ENCODE results near the gene PSMA3. TPM values are rescaled to one million over a fixed set of nuclear protein-coding genes. Genes with fewer than 3 reads are reported as not detected.

The PSMA3 gene
- total RNA-seq, 1 donor, result 159 TPM

DNA sequence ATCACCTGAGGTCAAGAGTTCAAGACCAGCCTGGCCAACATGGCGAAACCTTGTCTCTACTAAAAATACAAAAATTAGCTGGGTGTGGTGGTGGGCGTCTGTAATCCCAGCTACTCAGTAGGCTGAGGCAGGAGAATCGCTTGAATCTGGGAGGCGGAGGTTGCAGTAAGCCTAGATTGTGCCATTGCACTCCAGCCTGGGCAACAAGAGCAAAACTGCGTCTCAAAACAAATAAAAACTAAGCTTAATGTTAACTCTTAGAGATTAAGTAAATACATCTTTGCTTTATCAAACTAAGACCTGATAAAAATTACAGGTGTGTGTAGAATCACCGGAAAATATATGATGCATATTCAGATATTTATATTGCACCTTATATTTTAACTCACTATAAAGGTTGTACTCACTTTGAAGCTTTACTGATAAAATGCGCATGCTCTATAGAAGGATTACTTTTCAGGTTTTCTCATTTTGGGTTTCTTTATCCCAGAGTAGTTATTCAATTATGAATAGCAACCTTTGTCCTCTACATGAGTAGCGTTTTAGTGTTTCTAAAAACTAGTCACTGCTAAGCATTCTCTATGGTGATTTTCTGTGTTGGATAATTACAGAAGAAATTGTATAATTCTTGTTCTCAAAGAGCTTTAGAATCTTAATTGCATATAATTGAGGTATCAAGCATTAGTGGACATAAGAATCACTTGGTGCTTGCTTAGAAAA, 63.1 kb downstream of the PSMA3 start:
- no peak for DNase-seq (ENCODE audit: low read depth)
- TF ChIP-seq, protein P1, sequence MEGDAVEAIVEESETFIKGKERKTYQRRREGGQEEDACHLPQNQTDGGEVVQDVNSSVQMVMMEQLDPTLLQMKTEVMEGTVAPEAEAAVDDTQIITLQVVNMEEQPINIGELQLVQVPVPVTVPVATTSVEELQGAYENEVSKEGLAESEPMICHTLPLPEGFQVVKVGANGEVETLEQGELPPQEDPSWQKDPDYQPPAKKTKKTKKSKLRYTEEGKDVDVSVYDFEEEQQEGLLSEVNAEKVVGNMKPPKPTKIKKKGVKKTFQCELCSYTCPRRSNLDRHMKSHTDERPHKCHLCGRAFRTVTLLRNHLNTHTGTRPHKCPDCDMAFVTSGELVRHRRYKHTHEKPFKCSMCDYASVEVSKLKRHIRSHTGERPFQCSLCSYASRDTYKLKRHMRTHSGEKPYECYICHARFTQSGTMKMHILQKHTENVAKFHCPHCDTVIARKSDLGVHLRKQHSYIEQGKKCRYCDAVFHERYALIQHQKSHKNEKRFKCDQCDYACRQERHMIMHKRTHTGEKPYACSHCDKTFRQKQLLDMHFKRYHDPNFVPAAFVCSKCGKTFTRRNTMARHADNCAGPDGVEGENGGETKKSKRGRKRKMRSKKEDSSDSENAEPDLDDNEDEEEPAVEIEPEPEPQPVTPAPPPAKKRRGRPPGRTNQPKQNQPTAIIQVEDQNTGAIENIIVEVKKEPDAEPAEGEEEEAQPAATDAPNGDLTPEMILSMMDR (IDR thresholded peaks at IDR 0.05; ENCODE audit: insufficient read depth, low read depth, low read length), result no peak
- no peak overlapping the region for H3K4me3 ChIP-seq (ENCODE audit: low read depth, low read length)

DNA sequence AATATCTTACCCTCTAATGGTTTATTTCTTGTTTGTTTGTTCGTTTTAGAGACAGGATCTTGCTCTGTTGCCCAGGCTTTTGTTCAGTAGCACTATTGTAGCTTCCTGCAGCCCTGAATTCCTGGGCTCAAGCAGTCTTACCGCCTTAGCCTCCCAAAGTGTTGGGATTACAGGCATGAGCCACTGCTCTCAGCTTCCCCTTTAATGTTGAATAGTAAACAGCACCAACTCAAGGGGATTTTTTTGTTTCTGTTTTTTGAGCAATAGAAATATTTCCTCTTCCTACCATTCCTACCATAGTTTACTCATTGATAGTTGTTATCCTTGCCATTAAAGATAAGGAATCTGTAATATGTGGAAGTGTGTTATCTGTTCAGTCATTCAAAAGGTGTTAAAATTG, 64.4 kb downstream of the PSMA3 start:
- no peak overlapping the region for H3K4me3 ChIP-seq (ENCODE audit: low read depth, low read length)
- TF ChIP-seq, protein P1 (IDR thresholded peaks at IDR 0.05; ENCODE audit: insufficient read depth, low read depth, low read length), result no peak
- DNase-seq (ENCODE audit: low read depth), result no peak

- TF ChIP-seq, protein P1 (IDR thresholded peaks at IDR 0.05; ENCODE audit: insufficient read depth, low read depth, low read length), result no peak
- no peak for DNase-seq (ENCODE audit: low read depth)
- no peak overlapping the region for H3K4me3 ChIP-seq (ENCODE audit: low read depth, low read length)
Measured at GRCh38 chr14:58313699-58314098, 69.1 kb downstream of the PSMA3 start.

DNA sequence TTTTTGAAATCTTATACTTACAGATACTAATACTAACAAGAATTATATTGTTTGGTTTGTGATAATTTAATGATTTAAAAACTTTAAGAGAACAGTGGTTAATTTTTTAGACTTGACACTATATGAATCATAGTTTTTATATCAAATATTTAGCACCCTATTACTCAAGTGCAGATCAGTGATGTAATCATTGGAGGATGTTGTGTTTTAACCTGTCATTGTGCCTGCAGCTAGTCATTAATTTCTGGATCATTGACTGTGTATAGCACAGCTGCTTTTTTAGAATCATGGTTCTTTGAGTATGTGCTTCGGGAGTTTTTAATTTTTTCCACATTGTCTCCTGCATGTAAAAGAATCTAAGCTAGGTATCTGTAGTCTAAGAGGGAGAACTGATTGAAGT, 71.0 kb downstream of the PSMA3 start:
- DNase-seq (ENCODE audit: low read depth), result no peak
- TF ChIP-seq, protein P1 (IDR thresholded peaks at IDR 0.05; ENCODE audit: insufficient read depth, low read depth, low read length), result no peak
- H3K4me3 ChIP-seq (ENCODE audit: low read depth, low read length), result no peak overlapping the region

Small RNA genes within 50 kb of the gene (small RNA-seq; reads per million reads assigned to genes)
- gene RNU6-341P, result not detected

Other genes starting within 250 kb of the PSMA3 start
- 1.6 and 3.0 TPM in 2 replicates for gene ARMH4, start 92.6 kb upstream of the PSMA3 start, total RNA-seq
- gene ACTR10, start 44.7 kb upstream of the PSMA3 start, total RNA-seq, result 57.0 and 57.3 TPM in 2 replicates
- 10.8 and 11.9 TPM in 2 replicates for gene ARID4A, start 53.7 kb downstream of the PSMA3 start, total RNA-seq
- not detected in 2 replicates for gene TOMM20L, start 151.1 kb downstream of the PSMA3 start, total RNA-seq
- 20.3 and 22.9 TPM in 2 replicates for gene TIMM9, start 182.7 kb downstream of the PSMA3 start, total RNA-seq
- gene KIAA0586, start 182.9 kb downstream of the PSMA3 start, total RNA-seq, result 23.2 and 30.2 TPM in 2 replicates